HG02610 (cell line): ENCODE results near the gene SUSD5.
A peak's percentile ranks its signal among the peaks of the same experiment; 100 is the strongest.

Experiments used
- ATAC-seq: cut with Tn5 transposase; IDR thresholded peaks from one replicate; pipeline ENCODE4 v1.9.1; 2021; ENCODE audit warnings: mild to moderate bottlenecking, moderate library complexity; ENCODE audit not compliant: unreplicated experiment

The SUSD5 gene

DNA sequence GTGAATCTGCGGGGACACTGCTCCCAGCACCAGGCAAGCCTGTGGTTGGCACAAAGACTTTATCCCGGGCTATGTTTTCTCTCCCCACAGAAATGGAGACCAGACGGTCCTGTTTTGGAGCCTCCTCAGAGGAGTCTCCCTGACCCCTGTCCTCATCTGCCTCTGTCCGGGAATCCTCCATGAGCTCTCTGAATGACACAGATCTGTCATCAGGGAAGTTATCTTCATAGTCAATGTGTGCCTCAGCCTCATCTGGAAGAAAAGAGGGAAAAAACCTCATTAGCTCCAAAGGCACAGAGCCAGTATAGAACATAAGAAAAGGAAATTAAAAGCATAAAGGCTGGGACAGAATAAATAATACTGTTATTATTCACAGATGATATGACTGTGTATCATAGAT is 64.8 kb downstream of the SUSD5 start:
- no peak for ATAC-seq

DNA sequence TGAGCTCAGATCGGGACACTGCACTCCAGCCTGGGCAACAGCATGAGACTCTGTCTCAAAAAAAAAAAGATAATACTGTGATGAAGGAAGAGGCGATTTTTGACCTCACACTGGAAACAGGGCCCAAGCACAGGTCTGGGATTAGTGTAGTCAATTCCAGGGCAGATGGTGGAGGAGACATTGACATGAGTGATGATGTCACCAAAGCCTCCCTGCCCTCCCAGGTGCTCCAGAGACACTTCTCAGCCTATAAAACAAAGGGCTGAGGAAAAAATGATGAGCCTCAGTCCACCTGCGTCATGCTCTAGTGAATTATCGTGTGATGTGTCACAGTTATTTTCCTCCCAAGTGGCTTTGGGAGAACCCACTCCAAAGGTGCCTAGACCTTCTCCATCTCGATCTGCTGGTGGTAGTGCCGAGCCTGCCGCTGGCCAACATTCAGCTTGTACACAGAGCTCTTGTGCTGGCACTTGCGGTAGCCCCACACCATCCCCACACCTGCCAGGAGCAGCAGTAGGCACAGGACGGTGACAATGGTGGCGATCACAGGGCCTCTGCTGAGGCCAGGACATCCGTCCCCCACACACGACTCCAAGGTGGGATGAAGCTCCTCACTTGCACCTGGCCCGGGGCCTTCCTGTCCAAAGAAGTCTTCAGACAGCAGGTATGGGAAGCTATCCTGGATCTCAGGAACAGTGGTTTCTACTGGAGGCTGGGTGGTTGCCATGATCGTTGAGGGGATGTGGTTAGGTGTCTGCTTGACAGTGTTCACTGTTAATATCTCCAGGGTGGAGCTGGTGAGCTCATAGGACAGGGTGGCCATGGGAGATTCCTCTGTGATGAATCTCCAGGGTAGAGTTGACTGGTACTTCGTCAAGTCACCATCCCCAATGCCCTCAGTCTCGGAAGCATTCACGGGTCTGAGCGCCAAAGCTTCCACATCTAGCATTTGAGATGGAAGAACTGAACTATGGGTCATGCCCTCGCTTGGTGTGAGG is 65.9 kb downstream of the SUSD5 start:
- ATAC-seq: no peak

- ATAC-seq: no peak
Observed at GRCh38 chr3:33149342-33149741, 69.3 kb downstream of the SUSD5 start.

GRCh38 chr3:33146791-33147445 is 71.7 kb downstream of the SUSD5 start:
- ATAC-seq: no peak

DNA sequence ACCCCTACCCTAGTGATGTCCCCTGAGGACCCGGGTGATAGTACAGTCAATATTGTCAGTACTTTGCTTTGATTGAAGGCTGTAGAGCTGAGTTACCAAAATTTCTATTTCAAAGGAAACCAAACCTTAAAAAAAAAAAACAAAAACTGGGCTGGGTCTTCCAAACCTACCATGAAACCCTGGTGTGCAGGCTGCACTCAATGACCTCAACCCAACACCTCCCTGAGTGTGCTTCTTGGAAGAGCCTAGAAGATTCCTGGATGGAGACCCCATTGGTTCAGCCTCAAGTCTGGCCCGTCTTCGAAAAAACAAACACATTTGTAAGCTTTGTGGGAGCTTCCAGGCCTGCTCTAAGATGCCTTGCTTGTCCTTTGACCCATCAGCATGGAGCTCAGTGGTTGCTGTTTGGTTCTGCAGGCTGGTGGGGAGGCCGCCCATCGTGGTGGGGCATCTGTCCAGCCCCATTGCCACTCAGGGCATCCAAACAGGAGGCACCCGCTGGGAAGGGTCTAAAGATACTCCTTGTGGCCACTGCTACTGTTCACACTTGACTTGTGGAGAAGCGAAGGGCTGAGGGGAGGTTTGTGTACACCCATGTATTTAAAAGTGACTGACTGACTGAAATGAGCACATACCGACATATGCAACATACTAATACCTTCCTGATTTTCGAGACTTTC is 72.6 kb downstream of the SUSD5 start:
- ATAC-seq: no peak

GRCh38 chr3:33145221-33145900 is 73.2 kb downstream of the SUSD5 start:
- no peak for ATAC-seq

GRCh38 chr3:33144433-33144832 is 74.2 kb downstream of the SUSD5 start:
- no peak for ATAC-seq

- ATAC-seq: no peak
Observed at GRCh38 chr3:33141006-33141405, 77.6 kb downstream of the SUSD5 start.

GRCh38 chr3:33139996-33140395 is 78.6 kb downstream of the SUSD5 start:
- no peak for ATAC-seq

- ATAC-seq: peak; percentile 63
Observed at GRCh38 chr3:33139006-33139623, 79.5 kb downstream of the SUSD5 start.

DNA sequence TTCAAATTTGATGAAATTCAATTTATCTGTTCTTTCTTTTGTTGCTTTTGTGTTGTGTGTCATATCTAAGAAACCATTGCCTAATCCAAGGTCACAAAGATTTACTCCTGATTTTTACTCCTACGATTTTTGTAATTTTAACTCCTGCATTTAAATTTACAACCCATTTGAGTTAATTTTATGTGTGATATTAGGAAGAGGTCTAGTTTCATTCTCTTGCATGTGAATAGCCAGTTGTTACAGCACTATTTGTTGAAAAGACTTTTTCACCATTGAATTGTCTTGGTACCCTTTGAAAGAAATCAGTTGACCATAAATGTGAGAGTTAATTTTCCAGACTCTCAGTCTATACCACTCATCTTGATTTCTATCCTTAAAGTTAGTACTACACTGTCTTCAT is 80.9 kb downstream of the SUSD5 start:
- no peak for ATAC-seq

- peak; percentile 43 for ATAC-seq
Observed at GRCh38 chr3:33134026-33134625, 84.5 kb downstream of the SUSD5 start.

DNA sequence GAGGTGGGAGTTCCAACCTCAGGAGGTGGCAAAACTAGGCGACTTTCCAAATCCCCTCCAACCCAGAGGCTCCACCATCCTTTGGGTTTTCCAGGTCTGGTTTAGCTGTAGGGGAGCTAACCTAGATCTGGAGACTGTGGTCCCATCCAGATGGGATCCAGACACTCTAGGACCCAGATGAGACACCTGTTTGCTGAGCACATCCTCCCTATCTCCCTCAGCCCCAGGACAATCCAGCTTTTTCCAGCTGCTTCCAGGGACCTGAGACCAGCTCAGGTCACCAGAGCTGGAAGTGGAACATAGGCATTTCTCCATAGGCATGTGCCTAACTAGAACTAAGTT is 86.6 kb downstream of the SUSD5 start:
- no peak for ATAC-seq

GRCh38 chr3:33131331-33132018 is 87.1 kb downstream of the SUSD5 start:
- ATAC-seq: peak; percentile 57

- ATAC-seq: no peak
Observed at GRCh38 chr3:33130144-33130543, 88.5 kb downstream of the SUSD5 start.

DNA sequence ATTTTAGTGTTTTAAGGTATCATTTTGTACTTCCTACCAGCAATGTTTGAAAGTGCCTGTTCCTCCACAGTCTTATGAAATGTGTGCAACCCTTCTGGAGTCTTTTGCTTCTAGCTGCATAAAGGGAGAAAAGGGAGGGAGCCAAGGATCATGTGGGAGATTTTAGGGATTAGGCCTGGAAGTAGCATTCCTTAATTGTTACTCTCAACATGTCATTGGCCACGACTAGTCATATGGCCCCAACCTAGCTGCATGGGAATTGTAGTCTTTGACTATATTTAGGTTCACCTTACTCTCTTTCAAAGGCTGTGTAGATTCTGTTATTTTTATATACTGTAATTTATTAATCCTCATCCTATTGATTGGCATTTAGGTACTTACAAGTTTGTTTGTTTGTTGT is 89.9 kb downstream of the SUSD5 start:
- ATAC-seq: no peak

- no peak for ATAC-seq
Observed at GRCh38 chr3:33125840-33126239, 92.8 kb downstream of the SUSD5 start.

GRCh38 chr3:33124638-33125037 is 94.0 kb downstream of the SUSD5 start:
- ATAC-seq: no peak

DNA sequence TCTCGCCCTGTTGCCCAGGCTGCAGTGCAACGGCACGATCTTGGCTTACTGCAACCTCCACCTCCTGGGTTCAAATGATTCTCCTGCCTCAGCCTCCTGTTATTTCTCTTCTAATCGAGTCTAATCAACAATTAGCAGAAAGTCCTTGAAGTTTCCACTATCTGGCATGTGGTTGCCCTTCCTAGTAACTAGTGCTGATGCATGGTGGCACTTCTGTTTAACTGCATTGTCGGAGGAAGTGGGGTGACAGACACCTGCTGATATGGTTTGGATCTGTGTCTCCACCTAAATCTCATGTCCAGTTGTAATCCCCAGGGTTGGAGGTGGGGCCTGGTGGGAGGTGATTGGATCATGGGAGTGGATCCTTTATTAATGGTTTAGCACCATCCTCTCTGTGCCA is 95.6 kb downstream of the SUSD5 start:
- ATAC-seq: no peak

GRCh38 chr3:33119891-33120290 is 98.7 kb downstream of the SUSD5 start:
- no peak for ATAC-seq
